ENCODE results near the gene ADGRF4. TPM values are rescaled to one million over a fixed set of nuclear protein-coding genes. Genes with fewer than 3 reads are reported as not detected.

The ADGRF4 gene
- total and polyA plus RNA-seq, 9 of the 15 experiments (the other 6 are each of a cell fraction or from before 2014, with no cell fraction given): not detected

GRCh38 chr6:47661960-47662359 lies 36.4 kb upstream of the ADGRF4 start:
- no TSS peak for BruUV-seq (replicated peaks)
- ChIA-PET POLR2A (no interaction called here), CTCF (ENCODE audit: low intra/inter-chr PET ratio) (no interaction called here)
- Histone ChIP-seq H3K4me1 (replicated peaks in 1 of 2; ENCODE audit: control insufficient read depth in 2 of 2, insufficient read depth in 2 of 2, low read length in 2 of 2) (no peaks in the 10 kb centered on the region), H3K79me2 (ENCODE audit: control insufficient read depth, insufficient read depth, low read length) (no peaks in the 10 kb centered on the region), H3K9ac (ENCODE audit: insufficient read depth in 1 of 2, low read depth in 2 of 2, low read length in 2 of 2) (no peak overlapping the region), H3K9me1 (ENCODE audit: control insufficient read depth, insufficient read depth, low read length) (no peaks in the 10 kb centered on the region), H3K36me3 (ENCODE audit: control insufficient read depth, insufficient read depth, low read length) (no peaks in the 10 kb centered on the region), H4K20me1 (replicated peaks; ENCODE audit: control insufficient read depth, insufficient read depth, low read length) (no peaks in the 10 kb centered on the region), H3K4me2 (ENCODE audit: insufficient read depth, low read length) (no peak overlapping the region), H3K27ac (ENCODE audit: extremely low read depth, low read depth, low read length) (no peak overlapping the region), H3K9me3 (replicated peaks; ENCODE audit: control insufficient read depth, insufficient read depth, low read depth, low read length) (no peaks in the 10 kb centered on the region), H3K4me3 (no peak overlapping the region), H3K27me3 (ENCODE audit: control insufficient read depth in 2 of 2, insufficient read depth in 2 of 2, low read length in 2 of 2) (peaks cover 16 to 17% of the 10 kb centered on the region in 2 experiments), H2AFZ (ENCODE audit: low read depth, low read length) (no peak overlapping the region)
- ATAC-seq: no peak; the same call in 2 of the 3 replicates
- DNase-seq (ENCODE audit: extremely low read depth in 1 of 4, low spot score in 3 of 4): no peak
- WGBS (ENCODE audit: insufficient coverage, low coverage, missing lambda C conversion rate): 3% methylated on average over 5 of the region's 5 CpGs
- no peak for FAIRE-seq
- in situ Hi-C loops (cut with MboI): no loop called here
- intact Hi-C loops (cut with micrococcal nuclease): no loop called here
- TF ChIP-seq KLF1 (tag; IDR thresholded peaks at IDR 0.05) (no peak), ZNF668 (CRISPR knock-in tag; IDR thresholded peaks at IDR 0.05) (no peak), ZKSCAN1 (IDR thresholded peaks at IDR 0.05; ENCODE audit: low read depth, low read length) (no peak), CREB1 (IDR thresholded peaks at IDR 0.05) (peak; percentile 61), CREB1 (CRISPR knock-in tag; IDR thresholded peaks at IDR 0.05) (peak; percentile 48; the same call in 1 of the 2 replicates), NONO (IDR thresholded peaks at IDR 0.05; ENCODE audit: low read depth in 2 of 2, low read length in 1 of 2) (no peak), BACH1 (tag; IDR thresholded peaks at IDR 0.05) (no peak), ZNF277 (CRISPR knock-in tag; IDR thresholded peaks at IDR 0.05; ENCODE audit: borderline replicate concordance) (no peak), CC2D1A (IDR thresholded peaks at IDR 0.05) (no peak), FIP1L1 (IDR thresholded peaks at IDR 0.05; ENCODE audit: low read depth, low read length, poor library complexity, severe bottlenecking) (no peak), ARNT (IDR thresholded peaks at IDR 0.05) (no peak), ZNF311 (CRISPR knock-in tag; IDR thresholded peaks at IDR 0.05) (no peak), ZNF740 (CRISPR knock-in tag; IDR thresholded peaks at IDR 0.05) (no peak), ZNF740 (tag; IDR thresholded peaks at IDR 0.05) (no peak), KAT2B (IDR thresholded peaks at IDR 0.05; ENCODE audit: low read depth, low read length) (no peak), ZNF695 (CRISPR knock-in tag; IDR thresholded peaks at IDR 0.05) (no peak), ZBTB1 (CRISPR knock-in tag; IDR thresholded peaks at IDR 0.05; ENCODE audit: borderline replicate concordance, low read depth) (no peak), CEBPG (CRISPR knock-in tag; IDR thresholded peaks at IDR 0.05) (no peak), CEBPG (tag; conservative IDR thresholded peaks at IDR 0.05 in 1 of 2, IDR thresholded peaks at IDR 0.05 in 1 of 2) (no peak), ZBTB12 (CRISPR knock-in tag; IDR thresholded peaks at IDR 0.05) (0 out of 2 replicates have a peak, but pooled peaks have one; percentile 11), HCFC1 (IDR thresholded peaks at IDR 0.05; ENCODE audit: low read depth, low read length) (no peak), ZNF239 (CRISPR knock-in tag; IDR thresholded peaks at IDR 0.05) (no peak), CREM (IDR thresholded peaks at IDR 0.05; ENCODE audit: low read depth) (0 out of 2 replicates have a peak, but pooled peaks have one; percentile 31), ZFP1 (CRISPR knock-in tag; IDR thresholded peaks at IDR 0.05) (no peak)

All from K562 (cell line).